Measurements from ENCODE around the gene PDXK. TPM values are rescaled to one million over a fixed set of nuclear protein-coding genes. Genes with fewer than 3 reads are reported as not detected.

The PDXK gene
- total and polyA plus RNA-seq, 2 of the 13 experiments (the other 11 are each of a cell fraction or from before 2014, with no cell fraction given), result 114 to 184 TPM

GRCh38 chr21:43728467-43729390, 9.8 kb downstream of the PDXK start (continued):
- TF ChIP-seq SP1 (IDR thresholded peaks at IDR 0.05) (no peak), SP1 (CRISPR knock-in tag; IDR thresholded peaks at IDR 0.05) (peak; percentile 77), GABPA (IDR thresholded peaks at IDR 0.05; ENCODE audit: low read depth, low read length) (no peak), GABPA (CRISPR knock-in tag; IDR thresholded peaks at IDR 0.05; ENCODE audit: low read depth) (peak; percentile 96), STAG1 (CRISPR knock-in tag; IDR thresholded peaks at IDR 0.05) (peak; percentile 8; the same call in 1 of the 2 replicates), ZNF431 (CRISPR knock-in tag; IDR thresholded peaks at IDR 0.05; ENCODE audit: borderline replicate concordance, low read depth) (no peak), ZBTB25 (CRISPR knock-in tag; IDR thresholded peaks at IDR 0.05) (peak; percentile 53; the same call in 1 of the 2 replicates), AKAP8 (CRISPR knock-in tag; IDR thresholded peaks at IDR 0.05) (peak; percentile 96), ZNF292 (CRISPR knock-in tag; IDR thresholded peaks at IDR 0.05; ENCODE audit: borderline replicate concordance, low read depth) (peak; percentile 92), ERF (CRISPR knock-in tag; IDR thresholded peaks at IDR 0.05) (peak; percentile 88; the same call in 1 of the 2 replicates), ZNF253 (CRISPR knock-in tag; IDR thresholded peaks at IDR 0.05; ENCODE audit: borderline replicate concordance) (0 out of 2 replicates have a peak, but pooled peaks have one; percentile 43), ZNF329 (CRISPR knock-in tag; IDR thresholded peaks at IDR 0.05; ENCODE audit: low read depth) (peak; percentile 64; the same call in 1 of the 2 replicates)

GRCh38 chr21:43731476-43731875, 12.5 kb downstream of the PDXK start:
- Histone ChIP-seq H3K4me3 (replicated peaks in 1 of 3; ENCODE audit: insufficient read depth in 1 of 3, low read depth in 2 of 3, low read length in 3 of 3) (peak overlapping the region; percentile 3 to 64 (median 38); a peak in 5 of 6 replicates), H4K20me1 (ENCODE audit: insufficient read depth, low read length) (no peaks in the 10 kb centered on the region), H3K36me3 (replicated peaks in 1 of 2; ENCODE audit: control insufficient read depth in 1 of 2, insufficient read depth in 2 of 2, low read length in 2 of 2) (peaks cover 16 to 23% of the 10 kb centered on the region in 2 experiments; a peak in 3 of 5 replicates), H3K9me3 (ENCODE audit: low read length) (no peaks in the 10 kb centered on the region), H3K27me3 (ENCODE audit: control insufficient read depth in 1 of 2, insufficient read depth in 2 of 2, low read length in 2 of 2) (no peaks in the 10 kb centered on the region; a peak in 1 of 5 replicates), H3K27ac (ENCODE audit: extremely low read length, insufficient read depth, low read length) (peak overlapping the region; percentile 89), H3K9ac (ENCODE audit: insufficient read depth, low read depth, low read length) (peak overlapping the region; percentile 62), H3K4me1 (ENCODE audit: insufficient read depth, low read length) (peaks cover 89% of the 10 kb centered on the region), H3K79me2 (ENCODE audit: insufficient read depth, low read length) (peaks cover 84% of the 10 kb centered on the region), H2AFZ (ENCODE audit: low read length) (no peak overlapping the region), H3K4me2 (ENCODE audit: low read depth, low read length) (peak overlapping the region; percentile 87)
- in situ Hi-C loops (cut with HindIII; ENCODE audit: extremely low pct_ligation_motif_present, low pct_unique_long_range_greater_than_20kb) (no loop called here), intact Hi-C loops (cut with micrococcal nuclease; ENCODE audit: unreplicated experiment) (no loop called here)
- ATAC-seq (peak; percentile 69), FAIRE-seq (peak; percentile 98), DNase-seq (ENCODE audit: low spot score) (peak; percentile 88)
- ChIA-PET POLR2A (interaction anchor here (0.8 to 5.5 kb wide), 6 partner anchors 10 to 58 kb away, joined by 3 to 21 read pairs (median 4); partner anchors contain the start of genes PDXK and RRP1), CTCF (ENCODE audit: low intra/inter-chr PET ratio, low total read pairs) (no interaction called here)
- 1% methylated on average over 6 of the region's 6 CpGs for WGBS (ENCODE audit: low lambda C conversion rate)
- no TSS peak for BruUV-seq (replicated peaks)
- TF ChIP-seq ZNF274 (CRISPR knock-in tag; IDR thresholded peaks at IDR 0.05) (no peak), MEIS1 (CRISPR knock-in tag; IDR thresholded peaks at IDR 0.05; ENCODE audit: borderline replicate concordance) (no peak), NCOA1 (CRISPR knock-in tag; IDR thresholded peaks at IDR 0.05) (no peak), ZNF691 (CRISPR knock-in tag; IDR thresholded peaks at IDR 0.05; ENCODE audit: borderline replicate concordance, low read depth) (no peak), RCOR2 (CRISPR knock-in tag; IDR thresholded peaks at IDR 0.05) (no peak; the same call in 1 of the 2 replicates), TEAD2 (CRISPR knock-in tag; IDR thresholded peaks at IDR 0.05) (no peak), CSRNP1 (CRISPR knock-in tag; IDR thresholded peaks at IDR 0.05) (no peak), ZNF879 (CRISPR knock-in tag; IDR thresholded peaks at IDR 0.05) (no peak), HDAC2 (CRISPR knock-in tag; IDR thresholded peaks at IDR 0.05) (peak; percentile 19; the same call in 1 of the 2 replicates)

All from HepG2 (cell line).